Progenitor cell of endocrine pancreas (in vitro differentiated cells): ENCODE results near the gene CTBP2. TPM values are rescaled to one million over a fixed set of nuclear protein-coding genes. Genes with fewer than 3 reads are reported as not detected.

Experiments
- DNase-seq: peaks from one replicate; pipeline ENCODE4 v3.0.0; 2021; ENCODE audit warnings: low spot score; ENCODE audit not compliant: unreplicated experiment
- H3K27ac Mint-ChIP-seq: 2 replicates; pipeline ENCODE4 v1.8.0; 2021; ENCODE audit warnings: mild to moderate bottlenecking, moderate library complexity, mixed read lengths
- H3K27me3 Mint-ChIP-seq: 2 replicates; pipeline ENCODE4 v1.8.0; 2021; ENCODE audit warnings: mixed read lengths
- H3K36me3 Mint-ChIP-seq: 2 replicates; pipeline ENCODE4 v1.8.0; 2022; ENCODE audit warnings: mixed read lengths; ENCODE audit not compliant: insufficient read depth
- H3K4me1 Mint-ChIP-seq: 2 replicates; pipeline ENCODE4 v1.8.0; 2021; ENCODE audit warnings: low read depth, mixed read lengths
- H3K4me3 Mint-ChIP-seq: 2 replicates; pipeline ENCODE4 v1.8.0; 2021; ENCODE audit warnings: low read depth, mild to moderate bottlenecking, moderate library complexity, mixed read lengths
- H3K9me3 Mint-ChIP-seq: 2 replicates; pipeline ENCODE4 v1.8.0; 2021; ENCODE audit warnings: low read depth, mixed read lengths
- CTCF ChIP-seq: fragments of 200-600 bp; sonication (generic); IDR thresholded peaks from one replicate; pipeline ENCODE4 v1.5.0; 2021; ENCODE audit warnings: antibody characterized with exemption, mild to moderate bottlenecking; ENCODE audit not compliant: unreplicated experiment
- total RNA-seq: library from RNA; stranded (reverse); gene quantifications from 2 replicates; pipeline ENCODE4 v1.2.1, GENCODE V29; 2021

The CTBP2 gene
- total RNA-seq, 1 donor from 2014 or later = 182 TPM

GRCh38 chr10:125024497-125025234, 135.7 kb downstream of the CTBP2 start:
- Mint-ChIP-seq H3K4me3 (peak overlapping the region; percentile 27), H3K36me3 (peaks cover 34% of the 10 kb centered on the region), H3K27me3 (no peaks in the 10 kb centered on the region), H3K9me3 (peaks cover 1% of the 10 kb centered on the region), H3K27ac (peak overlapping the region; percentile 86), H3K4me1 (peaks cover 48% of the 10 kb centered on the region)
- no peak for DNase-seq
- no peak for TF ChIP-seq CTCF

GRCh38 chr10:125023862-125024496, 136.4 kb downstream of the CTBP2 start:
- H3K9me3 Mint-ChIP-seq = peaks cover 6% of the 10 kb centered on the region
- peaks cover 44% of the 10 kb centered on the region for H3K4me1 Mint-ChIP-seq
- no peak for DNase-seq
- peak overlapping the region; percentile 33 for H3K4me3 Mint-ChIP-seq
- H3K27me3 Mint-ChIP-seq = no peaks in the 10 kb centered on the region
- no peak for TF ChIP-seq CTCF
- peaks cover 36% of the 10 kb centered on the region for H3K36me3 Mint-ChIP-seq
- H3K27ac Mint-ChIP-seq = peak overlapping the region; percentile 86

GRCh38 chr10:125023255-125023654, 137.1 kb downstream of the CTBP2 start:
- H3K36me3 Mint-ChIP-seq = peaks cover 34% of the 10 kb centered on the region
- no peak for DNase-seq
- H3K4me3 Mint-ChIP-seq = no peak overlapping the region
- peaks cover 39% of the 10 kb centered on the region for H3K4me1 Mint-ChIP-seq
- no peak for TF ChIP-seq CTCF
- peak overlapping the region; percentile 86 for H3K27ac Mint-ChIP-seq
- peaks cover 6% of the 10 kb centered on the region for H3K9me3 Mint-ChIP-seq
- H3K27me3 Mint-ChIP-seq = no peaks in the 10 kb centered on the region

- DNase-seq = no peak
- Mint-ChIP-seq H3K27me3 (no peaks in the 10 kb centered on the region), H3K4me1 (peaks cover 37% of the 10 kb centered on the region), H3K36me3 (peaks cover 34% of the 10 kb centered on the region), H3K27ac (no peak overlapping the region), H3K4me3 (no peak overlapping the region), H3K9me3 (peaks cover 6% of the 10 kb centered on the region)
- TF ChIP-seq CTCF = no peak
These were observed 137.7 kb downstream of the CTBP2 start for GRCh38 chr10:125022671-125023070.

GRCh38 chr10:125021686-125022344, 138.5 kb downstream of the CTBP2 start:
- Mint-ChIP-seq H3K4me1 (peaks cover 37% of the 10 kb centered on the region), H3K4me3 (no peak overlapping the region), H3K36me3 (peaks cover 39% of the 10 kb centered on the region), H3K9me3 (peaks cover 6% of the 10 kb centered on the region), H3K27me3 (no peaks in the 10 kb centered on the region), H3K27ac (peak overlapping the region; percentile 86)
- no peak for TF ChIP-seq CTCF
- DNase-seq = no peak
